Gastroesophageal sphincter (tissue), 3 donors: Measurements from ENCODE around the gene TST.

ENCODE experiments used
- CTCF ChIP-seq, 4 experiments: fragments of 200-600 bp in 2 of 4; fragments of 450-650 bp in 2 of 4; sonication (generic) in 1 of 4; IDR thresholded peaks; one replicate each; pipeline ENCODE4 v1.5.1; 2017 to 2019; ENCODE audit warnings: antibody characterized with exemption in 4 of 4, mild to moderate bottlenecking in 2 of 4, moderate library complexity in 2 of 4
- POLR2A ChIP-seq, 2 donors: fragments of 450-650 bp; IDR thresholded peaks; one replicate each; pipeline ENCODE4 v1.6.1; 2017; ENCODE audit warnings: antibody characterized with exemption in 2 of 2, mild to moderate bottlenecking in 2 of 2, moderate library complexity in 1 of 2

GRCh38 chr22:36990457-36990856 is 28.8 kb downstream of the TST start:
- TF ChIP-seq CTCF (IDR thresholded peaks at IDR 0.05) (no peak), POLR2A (IDR thresholded peaks at IDR 0.05) (no peak)
